Putamen (tissue), 1 donor: Measurements from ENCODE around the gene OGDHL.
"Not testable (repeated sequence)": the region's sequence is repeated elsewhere in the genome, so short reads cannot be mapped to it uniquely, and the experiment has no call there.

Experiments
- DNase-seq: peaks from one replicate; pipeline ENCODE4 v3.0.0-alpha.2; 2016; ENCODE audit warnings: low spot score

Gene OGDHL

GRCh38 chr10:49756031-49756430 lies 6.1 kb downstream of the OGDHL start:
- no peak for DNase-seq

GRCh38 chr10:49754951-49755350 lies 7.2 kb downstream of the OGDHL start:
- DNase-seq: not testable (repeated sequence)

- no peak for DNase-seq
Observed at GRCh38 chr10:49752584-49752983, 9.5 kb downstream of the OGDHL start.

GRCh38 chr10:49751636-49752510 lies 10.2 kb downstream of the OGDHL start:
- DNase-seq: no peak

- no peak for DNase-seq
Observed at GRCh38 chr10:49751216-49751615, 10.9 kb downstream of the OGDHL start.

GRCh38 chr10:49750546-49750945 lies 11.6 kb downstream of the OGDHL start:
- no peak for DNase-seq

GRCh38 chr10:49749556-49750491 lies 12.3 kb downstream of the OGDHL start:
- no peak for DNase-seq

GRCh38 chr10:49749144-49749543 lies 13.0 kb downstream of the OGDHL start:
- no peak for DNase-seq

GRCh38 chr10:49748006-49748405 lies 14.1 kb downstream of the OGDHL start:
- no peak for DNase-seq

GRCh38 chr10:49747303-49747646 lies 14.8 kb downstream of the OGDHL start:
- DNase-seq: no peak

GRCh38 chr10:49746626-49747302 lies 15.4 kb downstream of the OGDHL start:
- DNase-seq: no peak

GRCh38 chr10:49745756-49746155 lies 16.4 kb downstream of the OGDHL start:
- DNase-seq: no peak

GRCh38 chr10:49744924-49745605 lies 17.1 kb downstream of the OGDHL start:
- no peak for DNase-seq

- no peak for DNase-seq
Observed at GRCh38 chr10:49744091-49744685, 17.9 kb downstream of the OGDHL start.

GRCh38 chr10:49743464-49744075 lies 18.6 kb downstream of the OGDHL start:
- no peak for DNase-seq

GRCh38 chr10:49742683-49743463 lies 19.2 kb downstream of the OGDHL start:
- DNase-seq: no peak

- DNase-seq: no peak
Observed at GRCh38 chr10:49741108-49741995, 20.8 kb downstream of the OGDHL start.

GRCh38 chr10:49740346-49741107 lies 21.6 kb downstream of the OGDHL start:
- DNase-seq: no peak
